SK-N-SH treated with all-trans-retinoic acid at 6 μM for 48 hours (cell line): ENCODE data around the gene SMIM9.

Experiments
- ATAC-seq: fragments of 200-7000 bp; cut with Tn5 transposase; 3 replicates; pipeline ENCODE4 v1.9.1; 2020; ENCODE audit warnings: mild to moderate bottlenecking, moderate library complexity
- ARNTL ChIP-seq: fragments of 450-650 bp; formaldehyde crosslinking; IDR thresholded peaks from 2 replicates; pipeline ENCODE4 v1.5.0; 2020; ENCODE audit warnings: low read depth, mild to moderate bottlenecking, moderate library complexity, borderline replicate concordance
- BACH2 ChIP-seq: fragments of 250-450 bp; sonication (Bioruptor Pico); IDR thresholded peaks from 2 replicates; pipeline ENCODE4 v1.9.0; 2021; ENCODE audit warnings: mild to moderate bottlenecking, borderline replicate concordance
- CREB5 ChIP-seq: fragments of 250-450 bp; sonication (Bioruptor Pico); IDR thresholded peaks from 2 replicates; pipeline ENCODE4 v1.5.1; 2020; ENCODE audit warnings: low read depth, mild to moderate bottlenecking, moderate library complexity
- CSDC2 ChIP-seq: fragments of 250-450 bp; sonication (Bioruptor Pico); IDR thresholded peaks from 2 replicates; pipeline ENCODE4 v1.5.0; 2020; ENCODE audit warnings: mild to moderate bottlenecking, moderate library complexity
- CSRNP3 ChIP-seq: fragments of 250-450 bp; sonication (Bioruptor Pico); IDR thresholded peaks from 2 replicates; pipeline ENCODE4 v1.5.1; 2021; ENCODE audit warnings: mild to moderate bottlenecking, moderate library complexity
- ESRRG ChIP-seq: fragments of 250-450 bp; sonication (Bioruptor Pico); IDR thresholded peaks from 2 replicates; pipeline ENCODE4 v1.6.1; 2021; ENCODE audit warnings: mild to moderate bottlenecking
- GLIS3 ChIP-seq: fragments of 250-450 bp; sonication (Bioruptor Pico); IDR thresholded peaks from 2 replicates; pipeline ENCODE4 v1.5.0; 2020; ENCODE audit warnings: mild to moderate bottlenecking, moderate library complexity
- ISL1 ChIP-seq: fragments of 250-450 bp; sonication (Bioruptor Pico); IDR thresholded peaks from 2 replicates; pipeline ENCODE4 v2.1.2; 2022; ENCODE audit warnings: mild to moderate bottlenecking, moderate library complexity
- OSR1 ChIP-seq: fragments of 250-450 bp; sonication (Bioruptor Pico); IDR thresholded peaks from 2 replicates; pipeline ENCODE4 v1.8.0; 2022; ENCODE audit warnings: moderate library complexity, mild to moderate bottlenecking, inconsistent platforms
- PATZ1 ChIP-seq: fragments of 250-450 bp; sonication (Bioruptor Pico); IDR thresholded peaks from 2 replicates; pipeline ENCODE4 v1.8.0; 2020; ENCODE audit warnings: mild to moderate bottlenecking, moderate library complexity, borderline replicate concordance
- POU6F1 ChIP-seq: fragments of 250-450 bp; sonication (Bioruptor Pico); IDR thresholded peaks from 2 replicates; pipeline ENCODE4 v1.8.0; 2021; ENCODE audit warnings: low read depth, mild to moderate bottlenecking, moderate library complexity, borderline replicate concordance
- PPARA ChIP-seq: fragments of 250-450 bp; sonication (Bioruptor Pico); IDR thresholded peaks from 2 replicates; pipeline ENCODE4 v1.5.0; 2020; ENCODE audit warnings: mild to moderate bottlenecking, borderline replicate concordance
- RARB ChIP-seq: fragments of 250-450 bp; sonication (Bioruptor Pico); IDR thresholded peaks from 2 replicates; pipeline ENCODE4 v1.8.0; 2021; ENCODE audit warnings: mild to moderate bottlenecking, moderate library complexity
- SNAI2 ChIP-seq: fragments of 250-450 bp; sonication (Bioruptor Pico); IDR thresholded peaks from 2 replicates; pipeline ENCODE4 v1.5.0; 2020; ENCODE audit warnings: mild to moderate bottlenecking, moderate library complexity
- TCF4 ChIP-seq: fragments of 250-450 bp; sonication (Bioruptor Pico); IDR thresholded peaks from 2 replicates; pipeline ENCODE4 v1.8.0; 2021; ENCODE audit warnings: mild to moderate bottlenecking, moderate library complexity, borderline replicate concordance
- TOX ChIP-seq: fragments of 250-450 bp; sonication (Bioruptor Pico); IDR thresholded peaks from 2 replicates; pipeline ENCODE4 v1.8.0; 2021; ENCODE audit warnings: mild to moderate bottlenecking, moderate library complexity, borderline replicate concordance
- TSHZ2 ChIP-seq: fragments of 250-450 bp; sonication (Bioruptor Pico); IDR thresholded peaks from 2 replicates; pipeline ENCODE4 v1.5.0; 2020; ENCODE audit warnings: mild to moderate bottlenecking, moderate library complexity
- ZC3H10 ChIP-seq: fragments of 250-450 bp; sonication (Bioruptor Pico); IDR thresholded peaks from 2 replicates; pipeline ENCODE4 v1.5.1; 2021; ENCODE audit warnings: mild to moderate bottlenecking, moderate library complexity
- ZFP3 ChIP-seq: fragments of 250-450 bp; sonication (Bioruptor Pico); IDR thresholded peaks from 2 replicates; pipeline ENCODE4 v1.5.0; 2020; ENCODE audit warnings: mild to moderate bottlenecking, moderate library complexity
- ZFP30 ChIP-seq: fragments of 450-650 bp; formaldehyde crosslinking; IDR thresholded peaks from 2 replicates; pipeline ENCODE4 v1.5.0; 2022; ENCODE audit warnings: mild to moderate bottlenecking, moderate library complexity
- ZNF565 ChIP-seq: fragments of 450-650 bp; formaldehyde crosslinking; conservative IDR thresholded peaks from 2 replicates; pipeline ENCODE4 v1.5.0; 2020; ENCODE audit warnings: low read depth, mild to moderate bottlenecking, moderate library complexity
- ZNF70 ChIP-seq: fragments of 450-650 bp; formaldehyde crosslinking; IDR thresholded peaks from 2 replicates; pipeline ENCODE4 v1.5.0; 2020; ENCODE audit warnings: mild to moderate bottlenecking, moderate library complexity

The SMIM9 gene

GRCh38 chrX:154793084-154793795 is 41.2 kb downstream of the SMIM9 start:
- no peak for TF ChIP-seq ARNTL (CRISPR knock-in tag)
- TF ChIP-seq GLIS3: no peak
- no peak for TF ChIP-seq RARB (CRISPR knock-in tag)
- no peak for TF ChIP-seq TCF4 (CRISPR knock-in tag)
- TF ChIP-seq SNAI2 (CRISPR knock-in tag): no peak
- TF ChIP-seq OSR1 (CRISPR knock-in tag): no peak
- TF ChIP-seq ISL1 (CRISPR knock-in tag): no peak
- TF ChIP-seq ESRRG (CRISPR knock-in tag): no peak
- TF ChIP-seq BACH2 (CRISPR knock-in tag): no peak
- TF ChIP-seq ZFP3 (CRISPR knock-in tag): no peak
- TF ChIP-seq ZNF565 (CRISPR knock-in tag): no peak
- TF ChIP-seq ZC3H10 (CRISPR knock-in tag): no peak
- ATAC-seq: no peak

- TF ChIP-seq ISL1 (CRISPR knock-in tag): no peak
- TF ChIP-seq CSRNP3 (CRISPR knock-in tag): no peak
- TF ChIP-seq ZNF70 (CRISPR knock-in tag): no peak
- TF ChIP-seq TCF4 (CRISPR knock-in tag): no peak
- no peak for TF ChIP-seq ARNTL (CRISPR knock-in tag)
- TF ChIP-seq POU6F1: no peak
- no peak for TF ChIP-seq CSDC2
- no peak for TF ChIP-seq ZFP30
- TF ChIP-seq PPARA (CRISPR knock-in tag): no peak
- no peak for TF ChIP-seq ESRRG (CRISPR knock-in tag)
- TF ChIP-seq RARB (CRISPR knock-in tag): no peak
- TF ChIP-seq ZFP3 (CRISPR knock-in tag): no peak
- TF ChIP-seq ZC3H10 (CRISPR knock-in tag): no peak
- no peak for TF ChIP-seq TSHZ2 (CRISPR knock-in tag)
- no peak for TF ChIP-seq PATZ1 (CRISPR knock-in tag)
- no peak for TF ChIP-seq TOX (CRISPR knock-in tag)
- no peak for ATAC-seq
Observed at GRCh38 chrX:154791939-154792338, 42.5 kb downstream of the SMIM9 start.

- no peak for ATAC-seq
- TF ChIP-seq PPARA (CRISPR knock-in tag): no peak
- TF ChIP-seq TSHZ2 (CRISPR knock-in tag): no peak
- TF ChIP-seq CREB5 (CRISPR knock-in tag): no peak
- TF ChIP-seq ZFP30: no peak
- TF ChIP-seq ZNF565 (CRISPR knock-in tag): no peak
Observed at GRCh38 chrX:154791467-154791866, 43.0 kb downstream of the SMIM9 start.
